GM18909 (cell line): Measurements from ENCODE around the gene TCHHL1.

Source experiments
- ATAC-seq: cut with Tn5 transposase; IDR thresholded peaks from one replicate; pipeline ENCODE4 v1.9.1; 2021; ENCODE audit warnings: mild to moderate bottlenecking; ENCODE audit not compliant: unreplicated experiment, poor library complexity

The TCHHL1 gene

GRCh38 chr1:152089014-152089674, at the start of gene TCHHL1:
TCHHL1 (minus strand) TSS chr1:152089064; CDS start chr1:152088143, 921 bp downstream.
- no peak for ATAC-seq

GRCh38 chr1:152137215-152137614, 48.4 kb upstream of the TCHHL1 start:
- no peak for ATAC-seq

- no peak for ATAC-seq
Measured at GRCh38 chr1:152130186-152130585, 41.3 kb upstream of the TCHHL1 start.

GRCh38 chr1:152127673-152128072, 38.8 kb upstream of the TCHHL1 start:
- no peak for ATAC-seq

- no peak for ATAC-seq
Measured at GRCh38 chr1:152125834-152126443, 37.1 kb upstream of the TCHHL1 start.

- ATAC-seq, result no peak
Measured at GRCh38 chr1:152118915-152119314, 30.1 kb upstream of the TCHHL1 start.

GRCh38 chr1:152115344-152115743, 26.5 kb upstream of the TCHHL1 start, which contains the start of gene TCHH:
TCHH (minus strand) TSS chr1:152115444; CDS start chr1:152114080, 1,364 bp downstream.
- no peak for ATAC-seq

- ATAC-seq, result no peak
Measured at GRCh38 chr1:152112885-152113432, 24.1 kb upstream of the TCHHL1 start.

GRCh38 chr1:152112101-152112884, 23.4 kb upstream of the TCHHL1 start:
- ATAC-seq, result no peak

- ATAC-seq, result no peak
Measured at GRCh38 chr1:152111515-152111968, 22.7 kb upstream of the TCHHL1 start.

- no peak for ATAC-seq
Measured at GRCh38 chr1:152110860-152111514, 22.1 kb upstream of the TCHHL1 start.

- no peak for ATAC-seq
Measured at GRCh38 chr1:152110365-152110859, 21.5 kb upstream of the TCHHL1 start.

- no peak for ATAC-seq
Measured at GRCh38 chr1:152109998-152110294, 21.1 kb upstream of the TCHHL1 start.

GRCh38 chr1:152109231-152109997, 20.6 kb upstream of the TCHHL1 start:
- ATAC-seq, result no peak

- no peak for ATAC-seq
Measured at GRCh38 chr1:152108882-152109222, 20.0 kb upstream of the TCHHL1 start.

GRCh38 chr1:152107984-152108881, 19.4 kb upstream of the TCHHL1 start:
- no peak for ATAC-seq

- no peak for ATAC-seq
Measured at GRCh38 chr1:152107031-152107983, 18.4 kb upstream of the TCHHL1 start.

GRCh38 chr1:152104854-152105253, 16.0 kb upstream of the TCHHL1 start:
- no peak for ATAC-seq
